Measurements from ENCODE around the gene TAX1BP1.

TAX1BP1 gene

GRCh38 chr7:27875061-27875460 lies 135.1 kb downstream of the TAX1BP1 start:
- no peak overlapping the region for H3K4me3 ChIP-seq (ENCODE audit: low read depth, low read length)

GRCh38 chr7:27875832-27876231 lies 135.9 kb downstream of the TAX1BP1 start:
- no peak overlapping the region for H3K4me3 ChIP-seq (ENCODE audit: low read depth, low read length)

- no peak overlapping the region for H3K4me3 ChIP-seq (ENCODE audit: low read depth, low read length)
These were observed 136.8 kb downstream of the TAX1BP1 start for GRCh38 chr7:27876756-27877155.

Data from iPS-11a (cell line).